Activated T-cell treated with anti-CD3 and anti-CD28 coated beads for 1 hour (primary cell): ENCODE results near the gene DOCK2.

Experiments used
- DNase-seq: peaks from one replicate; pipeline ENCODE4 v3.0.0-alpha.2; 2020; ENCODE audit warnings: low read depth

The DOCK2 gene

GRCh38 chr5:169864483-169864882 lies 227.4 kb downstream of the DOCK2 start:
- no peak for DNase-seq

GRCh38 chr5:169867347-169867746 lies 230.3 kb downstream of the DOCK2 start:
- DNase-seq, result no peak

GRCh38 chr5:169869066-169869465 lies 232.0 kb downstream of the DOCK2 start:
- DNase-seq, result no peak

DNA sequence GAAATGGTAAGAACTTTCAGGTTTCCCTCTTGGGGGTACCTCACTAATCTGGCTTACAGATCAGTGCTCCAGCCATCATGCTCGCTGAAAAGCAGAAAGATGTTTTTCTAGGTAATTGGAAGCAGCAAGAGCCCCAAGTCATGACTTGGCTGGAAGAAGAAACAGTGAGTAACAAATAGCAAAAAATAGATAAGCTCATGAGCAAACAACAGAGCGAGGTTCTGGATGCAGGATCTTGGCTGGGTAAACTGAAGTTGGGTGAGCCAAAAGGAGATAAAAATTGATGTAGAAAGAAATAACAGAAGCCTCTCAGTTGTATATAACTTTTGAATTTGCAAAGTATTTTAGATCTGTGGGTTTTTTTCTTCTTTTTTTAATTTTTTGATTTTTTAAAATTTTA lies 233.1 kb downstream of the DOCK2 start:
- DNase-seq, result no peak

GRCh38 chr5:169871826-169872490 lies 234.9 kb downstream of the DOCK2 start:
- no peak for DNase-seq

DNA sequence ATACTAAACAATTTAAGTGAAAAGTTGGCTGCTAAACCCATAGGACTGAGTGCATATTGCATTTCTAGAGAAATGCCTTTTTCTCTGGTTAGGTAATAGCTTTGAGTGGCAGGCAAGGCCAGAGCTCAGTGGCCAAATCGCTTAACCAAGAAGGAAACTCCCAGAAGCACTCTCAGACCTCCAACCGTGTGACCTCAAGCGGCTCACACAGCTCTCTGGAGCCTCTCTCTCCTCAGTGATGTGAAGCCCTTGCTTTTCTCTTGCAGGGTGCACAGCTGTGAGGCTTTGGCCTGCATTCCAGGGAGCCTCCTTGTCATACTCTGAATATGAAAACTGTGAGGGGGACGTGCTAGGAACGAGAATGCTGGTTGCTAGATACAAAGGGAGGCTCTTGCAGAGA lies 236.6 kb downstream of the DOCK2 start:
- no peak for DNase-seq

- no peak for DNase-seq
Measured at GRCh38 chr5:169874621-169875020, 237.5 kb downstream of the DOCK2 start.

DNA sequence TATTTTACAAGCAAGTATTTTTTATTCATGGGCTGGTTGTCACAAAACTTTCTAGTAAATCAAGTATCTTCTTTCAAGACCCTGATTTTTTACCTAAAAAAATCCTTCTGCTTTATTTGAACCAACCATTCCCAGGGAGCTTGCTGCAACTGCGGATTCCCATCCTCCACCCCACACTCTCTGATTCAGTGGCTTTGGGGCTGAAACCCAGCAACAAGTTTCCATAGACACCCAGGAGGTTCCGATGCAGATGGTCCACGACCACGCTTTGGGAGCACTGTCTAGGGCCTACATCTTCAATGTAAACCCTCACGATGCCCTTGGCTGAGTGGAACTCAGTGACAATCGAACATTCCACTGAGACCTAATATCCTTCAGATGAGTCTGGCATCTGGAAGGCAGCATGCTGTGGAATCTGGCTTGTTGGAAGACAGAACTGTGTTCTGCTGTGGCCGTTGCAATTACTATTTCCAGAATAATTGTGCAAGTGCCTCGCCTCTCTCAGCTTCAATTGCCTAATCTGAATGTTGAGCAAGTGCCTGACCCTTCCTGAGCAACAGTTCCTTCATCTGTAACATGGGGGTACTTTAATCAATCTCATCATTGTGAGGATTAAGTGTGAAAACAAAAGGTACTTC lies 238.1 kb downstream of the DOCK2 start:
- no peak for DNase-seq

DNA sequence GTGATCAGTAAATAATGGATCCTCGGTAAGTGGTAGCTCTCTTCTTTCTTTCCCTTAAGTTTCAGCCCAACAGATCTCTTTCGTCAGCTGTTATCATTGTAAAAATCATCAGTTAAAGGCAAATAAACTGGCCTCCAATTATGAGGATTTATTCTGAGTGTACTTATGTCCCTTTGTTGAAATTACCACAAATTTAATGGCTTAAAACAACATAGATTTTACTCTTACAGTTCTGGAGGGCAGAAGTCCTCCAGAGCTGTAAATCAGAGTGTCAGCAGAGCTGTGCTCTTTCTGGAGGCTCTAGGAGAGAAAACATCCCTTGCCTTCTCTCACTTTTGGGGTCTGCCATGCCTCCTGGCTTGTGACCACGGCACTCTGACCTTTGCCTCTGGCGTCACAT lies 238.7 kb downstream of the DOCK2 start:
- no peak for DNase-seq

DNA sequence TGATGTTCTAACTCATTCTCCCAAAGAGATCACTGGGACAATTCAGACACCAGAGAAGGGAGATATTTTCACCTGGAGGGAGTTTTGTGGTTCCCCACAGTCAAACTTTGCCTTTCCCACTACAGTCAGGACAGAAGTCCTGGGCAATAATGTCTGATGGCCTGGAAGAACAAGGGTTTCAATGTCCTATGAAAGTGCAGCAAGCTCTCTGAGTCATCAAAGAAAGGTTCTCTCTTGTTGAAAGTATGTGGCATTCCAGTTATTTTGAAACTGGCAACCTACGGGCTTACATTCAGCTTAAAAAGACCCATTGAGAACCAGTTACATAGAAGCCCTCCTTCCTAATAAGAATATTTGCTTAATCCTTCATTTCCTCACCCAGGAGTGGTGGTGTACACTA lies 239.3 kb downstream of the DOCK2 start:
- no peak for DNase-seq

DNA sequence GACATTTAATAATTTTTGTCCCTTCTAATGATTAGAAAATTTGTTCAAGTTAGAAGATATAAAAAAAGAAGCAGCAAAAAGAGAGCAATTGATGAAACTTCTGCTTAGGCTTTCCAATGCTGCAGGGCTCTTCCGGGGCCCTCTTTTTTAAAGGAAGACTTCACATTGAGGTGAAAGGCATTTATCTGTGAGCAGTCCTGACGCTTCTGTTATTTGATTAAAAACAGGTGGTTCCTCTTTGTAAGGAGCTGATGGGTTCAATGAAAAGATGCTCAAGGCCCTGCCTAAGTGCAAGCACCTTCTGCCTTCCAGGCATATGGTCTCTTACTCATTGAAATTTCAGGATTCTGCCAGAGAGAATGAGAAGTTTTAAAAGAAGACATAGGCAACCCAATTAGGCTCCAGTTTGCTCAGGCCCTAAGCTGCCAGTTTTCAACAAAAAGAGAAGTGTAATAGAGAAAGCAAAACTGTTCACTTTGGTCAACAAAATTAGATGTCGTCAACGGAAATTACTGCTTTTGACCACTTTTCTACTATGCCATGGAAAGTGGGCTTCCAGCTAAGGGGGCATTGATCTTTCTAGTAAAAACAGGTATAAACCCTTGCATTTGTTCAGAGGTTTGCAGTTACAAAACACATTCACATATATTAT lies 243.1 kb downstream of the DOCK2 start:
- DNase-seq, result no peak

DNA sequence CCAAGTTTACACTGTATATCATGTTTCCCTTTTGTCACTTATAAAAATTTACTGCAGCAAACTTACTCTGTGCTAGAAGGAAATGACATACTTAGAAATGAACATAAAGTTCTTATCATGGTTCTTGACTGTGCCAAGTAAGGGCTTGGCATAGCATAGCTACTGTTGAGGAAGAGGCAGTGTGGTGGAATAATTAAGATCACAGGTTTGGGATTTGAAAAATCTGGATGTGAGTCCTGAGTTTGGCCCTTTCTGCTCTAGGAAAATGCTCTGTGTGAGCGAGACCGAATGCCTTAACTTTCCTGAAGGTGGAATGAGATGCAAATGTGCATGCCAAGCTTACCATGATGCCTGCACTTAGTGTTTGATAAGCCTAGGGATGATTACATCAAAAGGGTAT lies 243.7 kb downstream of the DOCK2 start:
- DNase-seq, result no peak

DNA sequence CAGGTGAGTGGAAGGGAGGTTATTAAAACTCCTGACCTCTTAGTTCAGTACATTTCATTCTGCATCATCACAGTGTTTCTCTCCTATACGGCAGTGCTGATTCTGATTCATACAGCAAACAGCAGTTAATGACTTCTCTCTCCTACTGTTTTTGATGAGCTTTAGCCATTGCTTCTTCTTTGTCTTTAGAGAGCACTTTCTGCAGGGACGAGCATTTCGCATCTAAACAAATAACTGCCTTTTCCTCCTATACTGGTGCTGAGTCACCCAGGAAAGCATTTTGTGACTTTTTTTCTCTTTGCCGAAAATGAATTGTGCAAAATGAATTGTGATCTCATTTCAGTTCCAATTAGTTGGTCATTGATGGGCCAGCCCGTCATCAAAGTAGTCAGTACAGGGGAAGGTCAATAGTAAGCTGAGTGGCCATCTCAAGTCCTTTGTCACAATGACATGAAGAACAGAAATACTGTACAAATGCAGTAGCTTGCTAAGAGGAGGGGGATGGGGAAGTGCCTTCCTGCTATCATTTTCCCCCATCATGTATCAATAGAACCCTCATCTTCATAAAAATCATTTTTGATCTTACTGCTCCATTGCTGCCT lies 244.7 kb downstream of the DOCK2 start:
- no peak for DNase-seq

GRCh38 chr5:169886033-169886432 lies 249.0 kb downstream of the DOCK2 start:
- no peak for DNase-seq

- DNase-seq, result no peak
Measured at GRCh38 chr5:169886677-169887076, 249.6 kb downstream of the DOCK2 start.

- no peak for DNase-seq
Measured at GRCh38 chr5:169889572-169889971, 252.5 kb downstream of the DOCK2 start.

GRCh38 chr5:169893010-169893409 lies 255.9 kb downstream of the DOCK2 start:
- DNase-seq, result no peak

DNA sequence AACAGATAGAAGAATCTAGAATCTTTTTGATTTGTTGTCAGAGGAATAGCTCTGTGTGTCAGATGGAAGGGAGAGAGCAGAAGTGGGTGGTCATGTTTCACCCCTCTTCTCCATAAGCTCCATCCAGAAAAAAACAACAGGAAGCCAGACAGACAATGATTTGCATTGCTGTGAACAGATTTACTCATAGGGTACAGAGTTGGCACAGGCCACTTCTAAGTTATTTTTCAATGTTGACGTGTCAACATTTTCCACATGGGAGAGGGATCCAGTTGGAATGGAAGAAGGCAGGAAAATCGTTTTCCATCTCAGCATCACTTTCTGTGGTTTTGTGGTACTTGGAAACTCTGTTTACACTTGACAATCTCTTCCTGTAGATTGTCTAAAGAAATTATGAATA lies 256.5 kb downstream of the DOCK2 start:
- no peak for DNase-seq

GRCh38 chr5:169895926-169896325 lies 258.9 kb downstream of the DOCK2 start:
- DNase-seq, result no peak

- DNase-seq, result no peak
Measured at GRCh38 chr5:169897481-169897880, 260.4 kb downstream of the DOCK2 start.

- no peak for DNase-seq
Measured at GRCh38 chr5:169901896-169902295, 264.8 kb downstream of the DOCK2 start.

DNA sequence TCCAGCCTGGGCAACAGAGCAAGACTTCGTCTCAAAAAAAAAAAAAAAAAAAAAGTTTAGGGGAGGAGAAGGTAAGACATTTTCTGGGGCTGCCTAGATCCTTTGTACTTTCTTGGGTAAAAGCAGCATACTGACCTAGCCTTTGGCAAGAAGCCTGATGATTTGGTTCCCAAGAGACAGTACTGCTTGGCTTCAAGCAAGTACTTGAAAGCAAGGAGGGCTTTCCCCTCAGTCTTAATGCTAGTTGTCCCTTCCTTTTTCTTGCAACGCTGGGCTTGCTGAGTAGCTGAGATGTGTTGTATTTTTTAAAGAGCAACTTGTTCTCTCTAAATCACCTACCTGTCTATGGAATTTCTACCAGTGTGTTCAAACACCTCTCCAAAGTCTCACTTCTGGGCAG lies 267.0 kb downstream of the DOCK2 start:
- DNase-seq, result no peak

DNA sequence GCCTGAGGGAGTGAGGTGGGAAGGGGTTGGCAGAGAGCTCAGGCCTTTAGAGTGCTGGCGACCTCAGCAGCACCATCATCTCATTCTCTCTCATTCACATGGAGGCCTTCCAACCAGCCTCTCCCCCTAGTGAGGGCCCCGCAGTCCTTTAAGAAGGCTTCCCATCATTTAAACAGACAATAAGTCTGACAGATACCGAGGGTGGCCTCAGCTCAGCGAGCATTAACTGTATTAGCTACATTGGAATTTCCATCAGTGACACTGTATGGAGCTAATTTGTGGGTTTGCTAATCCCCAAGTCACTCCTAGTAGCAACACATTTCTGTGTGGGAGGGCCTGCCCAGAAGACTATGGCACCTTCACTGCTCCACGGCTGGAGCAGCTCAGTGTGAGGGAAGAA lies 267.4 kb downstream of the DOCK2 start:
- DNase-seq, result no peak
